GM23338 (cell line): ENCODE results near the gene FGA. TPM values are rescaled to one million over a fixed set of nuclear protein-coding genes. Genes with fewer than 3 reads are reported as not detected.

Experiments
- ATAC-seq: fragments of 200-7000 bp; cut with Tn5 transposase; 3 replicates; pipeline ENCODE4 v1.9.1; 2020
- DNase-seq: peaks from one replicate; pipeline ENCODE4 v3.0.0-alpha.2; 2015; ENCODE audit warnings: low spot score
- H2AFZ ChIP-seq: fragments of 200-600 bp; sonication (generic); 2 replicates; pipeline ENCODE4 v1.8.0; 2016; ENCODE audit warnings: antibody characterized with exemption, mild to moderate bottlenecking, moderate library complexity
- H3F3A ChIP-seq: fragments of 200-600 bp; sonication (generic); replicated peaks from 2 replicates; pipeline ENCODE4 v1.8.0; 2017; ENCODE audit warnings: antibody characterized with exemption, mixed run types, low read depth
- H3K27ac ChIP-seq: fragments of 200-600 bp; sonication (generic); 2 replicates; pipeline ENCODE4 v1.6.1; 2016; ENCODE audit warnings: low read depth
- H3K27me3 ChIP-seq: fragments of 200-600 bp; sonication (generic); 2 replicates; pipeline ENCODE4 v1.8.0; 2016; ENCODE audit warnings: mild to moderate bottlenecking, mixed run types, moderate library complexity; ENCODE audit not compliant: insufficient read depth
- H3K36me3 ChIP-seq: fragments of 200-600 bp; sonication (generic); 2 replicates; pipeline ENCODE4 v1.8.0; 2016; ENCODE audit warnings: mild to moderate bottlenecking; ENCODE audit not compliant: insufficient read depth
- H3K4me1 ChIP-seq: fragments of 200-600 bp; sonication (generic); 2 replicates; pipeline ENCODE4 v1.8.0; 2016; ENCODE audit warnings: mild to moderate bottlenecking, moderate library complexity; ENCODE audit not compliant: insufficient read depth
- H3K4me2 ChIP-seq: fragments of 200-600 bp; sonication (generic); 2 replicates; pipeline ENCODE4 v1.7.1; 2017; ENCODE audit warnings: mixed run types
- H3K4me3 ChIP-seq: fragments of 200-600 bp; sonication (generic); 2 replicates; pipeline ENCODE4 v1.6.1; 2016; ENCODE audit warnings: mixed run types
- H3K79me2 ChIP-seq: fragments of 200-600 bp; sonication (generic); replicated peaks from 2 replicates; pipeline ENCODE4 v1.8.0; 2017; ENCODE audit warnings: mild to moderate bottlenecking; ENCODE audit not compliant: insufficient read depth
- H3K9me2 ChIP-seq: fragments of 200-600 bp; sonication (generic); 2 replicates; pipeline ENCODE4 v1.8.0; 2017; ENCODE audit not compliant: insufficient read depth
- H4K20me1 ChIP-seq: fragments of 200-600 bp; sonication (generic); replicated peaks from 2 replicates; pipeline ENCODE4 v1.8.0; 2017; ENCODE audit warnings: mild to moderate bottlenecking; ENCODE audit not compliant: insufficient read depth
- H3K27ac Mint-ChIP-seq: 2 replicates; pipeline ENCODE4 v1.8.0; 2020; ENCODE audit warnings: inconsistent platforms, mild to moderate bottlenecking, moderate library complexity, mixed read lengths
- H3K27me3 Mint-ChIP-seq: 3 replicates; pipeline ENCODE4 v1.8.0; 2022; ENCODE audit warnings: low read depth, mild to moderate bottlenecking, moderate library complexity, mixed read lengths, inconsistent platforms; ENCODE audit not compliant: insufficient read depth, poor library complexity
- H3K36me3 Mint-ChIP-seq: 3 replicates; pipeline ENCODE4 v1.8.0; 2021; ENCODE audit warnings: low read depth, mild to moderate bottlenecking, inconsistent platforms, moderate library complexity, mixed read lengths
- H3K4me1 Mint-ChIP-seq: 3 replicates; pipeline ENCODE4 v1.8.0; 2020; ENCODE audit warnings: mild to moderate bottlenecking, inconsistent platforms, mixed read lengths
- H3K4me3 Mint-ChIP-seq: 3 replicates; pipeline ENCODE4 v1.8.0; 2021; ENCODE audit warnings: moderate library complexity, mild to moderate bottlenecking, inconsistent platforms, mixed read lengths
- H3K9me3 Mint-ChIP-seq: 3 replicates; pipeline ENCODE4 v1.8.0; 2020; ENCODE audit warnings: moderate library complexity, mild to moderate bottlenecking, inconsistent platforms, mixed read lengths
- CREB1 ChIP-seq: fragments of 250-450 bp; sonication (Bioruptor Pico); IDR thresholded peaks from 2 replicates; pipeline ENCODE4 v1.5.0; 2020; ENCODE audit warnings: low read depth, mild to moderate bottlenecking, moderate library complexity
- EZH2 ChIP-seq: fragments of 200-600 bp; sonication (generic); IDR thresholded peaks from one replicate; pipeline ENCODE4 v1.8.0; 2017; ENCODE audit warnings: antibody characterized with exemption, mild to moderate bottlenecking, low read depth; ENCODE audit not compliant: unreplicated experiment
- JUNB ChIP-seq: IDR thresholded peaks from one replicate; pipeline ENCODE4 v1.6.1; 2016; ENCODE audit warnings: antibody characterized with exemption; ENCODE audit not compliant: unreplicated experiment
- NANOG ChIP-seq: IDR thresholded peaks from 2 replicates; pipeline ENCODE4 v1.6.1; 2016; ENCODE audit warnings: antibody characterized with exemption, borderline replicate concordance
- POLR2AphosphoS5 ChIP-seq: IDR thresholded peaks from 2 replicates; pipeline ENCODE4 v1.6.1; 2016; ENCODE audit warnings: antibody characterized with exemption, low read depth
- STAT1 ChIP-seq: IDR thresholded peaks from one replicate; pipeline ENCODE4 v1.6.1; 2016; ENCODE audit warnings: antibody characterized with exemption; ENCODE audit not compliant: unreplicated experiment
- ZNF114 ChIP-seq: fragments of 250-450 bp; sonication (Bioruptor Pico); IDR thresholded peaks from 2 replicates; pipeline ENCODE4 v1.5.0; 2020; ENCODE audit warnings: mild to moderate bottlenecking, moderate library complexity
- polyA plus RNA-seq: library from polyadenylated mRNA; unstranded; fragments of >200 nt; fragmentation: Nextera tagmentation; extraction: Ambion mirVana; gene quantifications from 2 replicates; pipeline ENCODE4 v1.2.1, GENCODE V29; 2016
- total RNA-seq: library from RNA; depleted of rRNA; stranded (reverse); fragments of >200 nt; shearing (Covaris generic); gene quantifications from 2 replicates; pipeline ENCODE4 v1.2.3, GENCODE V29; 2014
- TF ChIP-seq, protein P1 (sequence below): IDR thresholded peaks from 2 replicates; pipeline ENCODE4 v1.6.1; 2016; ENCODE audit warnings: antibody characterized with exemption
- TF ChIP-seq, protein P2 (sequence below), 2 experiments: fragments of 200-600 bp in 1 of 2; sonication (generic) in 1 of 2; conservative IDR thresholded peaks; 2 replicates each; pipeline versions ENCODE4 v1.5.1 to v1.6.1; 2016 to 2017; ENCODE audit warnings: antibody characterized with exemption in 2 of 2, low read depth in 2 of 2, mild to moderate bottlenecking in 2 of 2, moderate library complexity in 1 of 2
- TF ChIP-seq, protein P3 (sequence below): IDR thresholded peaks from one replicate; pipeline ENCODE4 v1.6.1; 2018; ENCODE audit warnings: antibody characterized with exemption; ENCODE audit not compliant: unreplicated experiment

FGA gene
- total and polyA plus RNA-seq, 2 experiments from 2014 or later, result not detected

DNA sequence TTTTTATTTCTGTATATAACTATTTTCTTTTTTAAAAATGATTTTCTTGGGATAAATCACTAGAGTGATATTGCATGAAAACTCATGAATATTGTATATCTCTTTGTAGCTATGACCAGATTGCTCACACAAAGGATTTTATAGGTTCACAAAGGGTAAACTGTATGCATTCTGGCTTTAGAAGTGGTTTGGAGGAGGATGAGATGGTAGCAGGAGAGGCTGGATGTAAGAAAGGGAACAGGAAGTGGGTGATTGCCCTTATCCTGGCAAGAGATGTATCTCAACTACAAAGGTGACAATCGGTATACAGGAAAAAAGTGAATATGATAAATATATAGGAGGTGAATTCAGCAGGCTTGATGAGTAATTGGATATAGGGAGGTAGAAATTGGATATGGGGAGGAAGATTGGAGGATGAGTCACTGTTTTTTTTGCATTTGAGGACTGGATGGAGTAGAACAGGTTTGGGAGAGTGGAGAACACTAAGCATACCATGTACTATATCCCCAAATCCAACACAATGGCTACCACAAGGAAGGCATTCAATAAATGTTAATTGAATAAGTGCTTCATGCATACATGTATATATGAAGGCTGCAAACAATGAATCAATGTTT is 12.0 kb upstream of the FGA start:
- Histone ChIP-seq H3K9me2 (no peaks in the 10 kb centered on the region), H4K20me1 (no peaks in the 10 kb centered on the region), H3K79me2 (no peaks in the 10 kb centered on the region), H3K36me3 (no peaks in the 10 kb centered on the region), H3K27ac (no peak overlapping the region), H3F3A (no peaks in the 10 kb centered on the region), H3K4me2 (no peak overlapping the region), H3K4me3 (no peak overlapping the region), H3K27me3 (no peaks in the 10 kb centered on the region), H3K4me1 (0 out of 2 replicates have a peak, but pooled peaks cover 3% of the 10 kb centered on the region), H2AFZ (no peak overlapping the region)
- no peak overlapping the region for H3K27ac Mint-ChIP-seq
- H3K27me3 Mint-ChIP-seq, result peaks cover 2% of the 10 kb centered on the region
- no peaks in the 10 kb centered on the region for H3K36me3 Mint-ChIP-seq
- H3K4me3 Mint-ChIP-seq, result no peak overlapping the region
- DNase-seq (no peak), ATAC-seq (no peak)
- peaks cover 7% of the 10 kb centered on the region for H3K4me1 Mint-ChIP-seq
- TF ChIP-seq NANOG, result no peak
- no peak for TF ChIP-seq CREB1
- TF ChIP-seq, protein P1, sequence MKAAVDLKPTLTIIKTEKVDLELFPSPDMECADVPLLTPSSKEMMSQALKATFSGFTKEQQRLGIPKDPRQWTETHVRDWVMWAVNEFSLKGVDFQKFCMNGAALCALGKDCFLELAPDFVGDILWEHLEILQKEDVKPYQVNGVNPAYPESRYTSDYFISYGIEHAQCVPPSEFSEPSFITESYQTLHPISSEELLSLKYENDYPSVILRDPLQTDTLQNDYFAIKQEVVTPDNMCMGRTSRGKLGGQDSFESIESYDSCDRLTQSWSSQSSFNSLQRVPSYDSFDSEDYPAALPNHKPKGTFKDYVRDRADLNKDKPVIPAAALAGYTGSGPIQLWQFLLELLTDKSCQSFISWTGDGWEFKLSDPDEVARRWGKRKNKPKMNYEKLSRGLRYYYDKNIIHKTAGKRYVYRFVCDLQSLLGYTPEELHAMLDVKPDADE, result no peak
- no peak for TF ChIP-seq STAT1
- TF ChIP-seq POLR2AphosphoS5, result no peak
- no peak for TF ChIP-seq ZNF114 (CRISPR knock-in tag)
- TF ChIP-seq, protein P2, sequence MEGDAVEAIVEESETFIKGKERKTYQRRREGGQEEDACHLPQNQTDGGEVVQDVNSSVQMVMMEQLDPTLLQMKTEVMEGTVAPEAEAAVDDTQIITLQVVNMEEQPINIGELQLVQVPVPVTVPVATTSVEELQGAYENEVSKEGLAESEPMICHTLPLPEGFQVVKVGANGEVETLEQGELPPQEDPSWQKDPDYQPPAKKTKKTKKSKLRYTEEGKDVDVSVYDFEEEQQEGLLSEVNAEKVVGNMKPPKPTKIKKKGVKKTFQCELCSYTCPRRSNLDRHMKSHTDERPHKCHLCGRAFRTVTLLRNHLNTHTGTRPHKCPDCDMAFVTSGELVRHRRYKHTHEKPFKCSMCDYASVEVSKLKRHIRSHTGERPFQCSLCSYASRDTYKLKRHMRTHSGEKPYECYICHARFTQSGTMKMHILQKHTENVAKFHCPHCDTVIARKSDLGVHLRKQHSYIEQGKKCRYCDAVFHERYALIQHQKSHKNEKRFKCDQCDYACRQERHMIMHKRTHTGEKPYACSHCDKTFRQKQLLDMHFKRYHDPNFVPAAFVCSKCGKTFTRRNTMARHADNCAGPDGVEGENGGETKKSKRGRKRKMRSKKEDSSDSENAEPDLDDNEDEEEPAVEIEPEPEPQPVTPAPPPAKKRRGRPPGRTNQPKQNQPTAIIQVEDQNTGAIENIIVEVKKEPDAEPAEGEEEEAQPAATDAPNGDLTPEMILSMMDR (conservative IDR thresholded peaks at IDR 0.05; ENCODE audit: low read depth in 2 of 2), result no peak
- no peak for TF ChIP-seq EZH2
- TF ChIP-seq, protein P3, sequence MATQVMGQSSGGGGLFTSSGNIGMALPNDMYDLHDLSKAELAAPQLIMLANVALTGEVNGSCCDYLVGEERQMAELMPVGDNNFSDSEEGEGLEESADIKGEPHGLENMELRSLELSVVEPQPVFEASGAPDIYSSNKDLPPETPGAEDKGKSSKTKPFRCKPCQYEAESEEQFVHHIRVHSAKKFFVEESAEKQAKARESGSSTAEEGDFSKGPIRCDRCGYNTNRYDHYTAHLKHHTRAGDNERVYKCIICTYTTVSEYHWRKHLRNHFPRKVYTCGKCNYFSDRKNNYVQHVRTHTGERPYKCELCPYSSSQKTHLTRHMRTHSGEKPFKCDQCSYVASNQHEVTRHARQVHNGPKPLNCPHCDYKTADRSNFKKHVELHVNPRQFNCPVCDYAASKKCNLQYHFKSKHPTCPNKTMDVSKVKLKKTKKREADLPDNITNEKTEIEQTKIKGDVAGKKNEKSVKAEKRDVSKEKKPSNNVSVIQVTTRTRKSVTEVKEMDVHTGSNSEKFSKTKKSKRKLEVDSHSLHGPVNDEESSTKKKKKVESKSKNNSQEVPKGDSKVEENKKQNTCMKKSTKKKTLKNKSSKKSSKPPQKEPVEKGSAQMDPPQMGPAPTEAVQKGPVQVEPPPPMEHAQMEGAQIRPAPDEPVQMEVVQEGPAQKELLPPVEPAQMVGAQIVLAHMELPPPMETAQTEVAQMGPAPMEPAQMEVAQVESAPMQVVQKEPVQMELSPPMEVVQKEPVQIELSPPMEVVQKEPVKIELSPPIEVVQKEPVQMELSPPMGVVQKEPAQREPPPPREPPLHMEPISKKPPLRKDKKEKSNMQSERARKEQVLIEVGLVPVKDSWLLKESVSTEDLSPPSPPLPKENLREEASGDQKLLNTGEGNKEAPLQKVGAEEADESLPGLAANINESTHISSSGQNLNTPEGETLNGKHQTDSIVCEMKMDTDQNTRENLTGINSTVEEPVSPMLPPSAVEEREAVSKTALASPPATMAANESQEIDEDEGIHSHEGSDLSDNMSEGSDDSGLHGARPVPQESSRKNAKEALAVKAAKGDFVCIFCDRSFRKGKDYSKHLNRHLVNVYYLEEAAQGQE, result no peak
- no peak for TF ChIP-seq JUNB
- H3K9me3 Mint-ChIP-seq, result no peaks in the 10 kb centered on the region
